Activated CD4-positive, alpha-beta memory T cell treated with anti-CD3 and anti-CD28 coated beads, Interleukin-2, amount 10 ng/mL, durations not matched to agents 7 days and 5 days (primary cell): ENCODE results near the gene TCFL5. TPM values are rescaled to one million over a fixed set of nuclear protein-coding genes. Genes with fewer than 3 reads are reported as not detected.
A peak's percentile ranks its signal among the peaks of the same experiment; 100 is the strongest.

Experiments used
- CTCF ChIA-PET: fragments of 350-600 bp; sonication (Branson Sonifier 250); formaldehyde crosslinking; loops from one replicate; lab custom pipeline; 2021; ENCODE audit warnings: antibody characterized with exemption, inconsistent platforms; lab: Charles Lee
- POLR2A ChIA-PET: fragments of 350-600 bp; sonication (Branson Sonifier 250); formaldehyde crosslinking; loops from one replicate; lab custom pipeline; 2021; ENCODE audit warnings: antibody characterized with exemption; lab: Charles Lee
- DNase-seq: peaks from one replicate; pipeline ENCODE4 v3.0.0-alpha.2; 2020
- H3K27ac Mint-ChIP-seq: one replicate; pipeline ENCODE4 v1.8.0; 2021; ENCODE audit warnings: mild to moderate bottlenecking, mixed read lengths
- H3K27me3 Mint-ChIP-seq: one replicate; pipeline ENCODE4 v1.8.0; 2021; ENCODE audit warnings: mixed read lengths
- H3K36me3 Mint-ChIP-seq: one replicate; pipeline ENCODE4 v1.8.0; 2021; ENCODE audit warnings: low read depth, mixed read lengths
- H3K4me1 Mint-ChIP-seq: one replicate; pipeline ENCODE4 v1.8.0; 2021; ENCODE audit warnings: mixed read lengths
- H3K4me3 Mint-ChIP-seq: one replicate; pipeline ENCODE4 v1.8.0; 2021; ENCODE audit warnings: mild to moderate bottlenecking, mixed read lengths
- H3K9me3 Mint-ChIP-seq: one replicate; pipeline ENCODE4 v1.8.0; 2021; ENCODE audit warnings: mixed read lengths
- total RNA-seq, 2 experiments: library from RNA; stranded (reverse); gene quantifications; one replicate each; pipeline ENCODE4 v1.2.3, GENCODE V29; 2021

TCFL5 gene
- total RNA-seq, 2 experiments from 2014 or later: 6.0 to 6.2 TPM

DNA sequence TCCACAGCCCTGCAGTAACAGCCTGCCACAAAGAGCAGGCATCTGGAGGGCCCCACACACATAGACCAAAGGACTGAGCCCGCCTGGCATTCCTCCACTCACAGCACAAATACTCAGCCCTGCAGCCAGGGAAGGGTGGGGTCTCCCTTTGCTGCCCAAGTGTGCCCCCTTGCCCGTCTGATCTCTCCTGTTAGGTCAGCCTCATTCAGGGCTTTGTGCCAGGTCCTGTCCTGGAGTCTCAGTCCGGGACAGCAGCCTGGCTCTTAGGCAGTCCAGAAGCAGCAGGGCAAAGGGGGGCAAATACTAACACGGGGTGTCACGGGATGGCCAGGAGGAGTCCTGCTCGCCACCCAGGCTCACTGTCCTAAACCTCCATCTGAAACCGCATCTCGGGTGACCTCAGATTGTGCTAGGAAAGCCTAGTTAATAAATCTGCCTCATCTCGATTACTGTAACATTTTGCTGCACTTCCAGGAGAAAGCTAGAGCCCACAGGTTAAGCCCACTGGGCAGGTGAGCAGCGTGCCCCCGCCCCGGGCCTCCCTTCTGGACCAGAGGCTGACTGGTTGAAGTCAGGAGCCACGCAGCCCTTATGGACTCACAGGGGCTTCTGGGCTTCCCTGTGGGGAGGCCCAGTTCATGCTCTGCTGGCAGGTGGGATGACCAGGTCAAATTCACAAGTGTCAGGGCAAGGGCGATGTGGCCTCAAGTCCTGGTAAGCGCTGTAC, 60.2 kb downstream of the TCFL5 start:
- POLR2A ChIA-PET: no interaction called here
- CTCF ChIA-PET: interaction anchor here (0.6 kb wide), 1 partner anchor 218 kb away, joined by 3 read pairs; no protein-coding TSS in a partner anchor

DNA sequence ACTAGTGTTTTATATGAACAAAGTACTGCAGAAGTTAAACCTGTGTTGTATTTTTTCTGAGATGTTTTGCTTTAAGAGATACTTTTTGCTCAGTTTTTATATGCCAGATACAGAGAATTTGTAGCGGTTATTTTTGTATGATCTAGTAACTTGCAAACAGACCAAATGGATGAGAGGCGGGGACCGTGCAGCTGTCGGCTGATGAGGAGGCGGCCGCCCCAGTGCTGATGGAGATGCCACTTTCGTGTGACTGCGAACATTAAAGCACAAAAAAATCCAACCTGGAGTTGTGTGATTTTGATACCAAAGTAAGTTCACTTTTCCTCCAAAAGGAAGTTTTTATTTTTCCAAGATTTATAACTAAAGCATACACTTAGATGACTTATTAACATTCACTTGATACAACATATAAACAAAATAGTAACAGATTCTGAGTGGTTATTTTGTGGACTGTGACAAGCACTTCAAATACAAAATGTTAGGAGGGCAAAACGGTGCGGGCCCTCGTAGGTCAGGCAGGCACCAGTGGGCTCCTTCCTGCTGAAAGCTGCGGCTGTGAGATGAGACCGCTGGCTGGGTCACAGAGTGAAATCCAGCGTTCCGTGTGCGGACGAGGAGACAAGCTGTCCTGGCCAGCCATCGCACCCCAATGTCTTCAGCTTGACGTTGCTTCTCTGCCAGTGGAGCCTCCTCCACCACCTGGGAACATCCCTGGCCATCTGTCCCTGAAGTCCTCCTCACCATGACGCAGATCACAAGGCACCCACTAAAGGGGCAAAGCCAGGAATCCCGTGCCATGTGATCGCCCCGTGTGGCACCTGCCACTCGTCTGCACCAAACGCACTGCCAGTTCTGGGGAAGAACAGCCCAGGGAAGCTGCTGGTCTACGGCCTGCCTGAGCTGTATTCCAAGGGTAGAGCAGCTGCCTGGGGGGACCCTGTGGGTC, 61.0 kb downstream of the TCFL5 start:
- DNase-seq: no peak
- ChIA-PET CTCF (no interaction called here), POLR2A (no interaction called here)
- H3K27me3 Mint-ChIP-seq: no peaks in the 10 kb centered on the region
- peaks cover 30% of the 10 kb centered on the region for H3K4me1 Mint-ChIP-seq
- no peak overlapping the region for H3K27ac Mint-ChIP-seq
- peaks cover 35% of the 10 kb centered on the region for H3K36me3 Mint-ChIP-seq
- no peaks in the 10 kb centered on the region for H3K9me3 Mint-ChIP-seq
- no peak overlapping the region for H3K4me3 Mint-ChIP-seq

More for the DNA sequence above, 60.2 kb downstream of the TCFL5 start:
- DNase-seq: no peak
- Mint-ChIP-seq H3K27me3 (no peaks in the 10 kb centered on the region), H3K36me3 (peaks cover 41% of the 10 kb centered on the region), H3K4me1 (peaks cover 34% of the 10 kb centered on the region), H3K4me3 (no peak overlapping the region), H3K27ac (no peak overlapping the region), H3K9me3 (no peaks in the 10 kb centered on the region)

DNA sequence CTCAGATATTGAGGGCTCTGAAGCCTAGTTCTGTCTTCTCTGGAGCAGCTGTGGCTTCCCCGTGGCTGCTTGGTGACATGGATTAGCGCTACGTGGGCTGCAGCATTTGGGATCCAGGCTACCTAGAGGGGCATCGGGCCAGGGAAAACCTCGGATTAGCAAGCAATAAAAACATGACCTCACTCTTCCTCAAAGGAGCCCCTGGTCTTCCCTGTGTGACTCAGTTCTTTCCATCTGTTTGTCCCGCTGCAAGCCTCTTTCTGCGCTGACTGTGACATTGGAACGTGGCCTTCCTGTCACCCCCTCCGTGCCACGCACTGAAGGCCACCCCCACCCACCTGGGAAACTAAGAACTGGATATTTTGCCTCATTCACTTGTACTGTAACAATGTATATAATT, 61.7 kb downstream of the TCFL5 start:
- H3K36me3 Mint-ChIP-seq: peaks cover 35% of the 10 kb centered on the region
- no peaks in the 10 kb centered on the region for H3K9me3 Mint-ChIP-seq
- CTCF ChIA-PET: no interaction called here
- no peak overlapping the region for H3K27ac Mint-ChIP-seq
- DNase-seq: no peak
- H3K4me1 Mint-ChIP-seq: peaks cover 28% of the 10 kb centered on the region
- H3K27me3 Mint-ChIP-seq: no peaks in the 10 kb centered on the region
- H3K4me3 Mint-ChIP-seq: no peak overlapping the region
- POLR2A ChIA-PET: no interaction called here

DNA sequence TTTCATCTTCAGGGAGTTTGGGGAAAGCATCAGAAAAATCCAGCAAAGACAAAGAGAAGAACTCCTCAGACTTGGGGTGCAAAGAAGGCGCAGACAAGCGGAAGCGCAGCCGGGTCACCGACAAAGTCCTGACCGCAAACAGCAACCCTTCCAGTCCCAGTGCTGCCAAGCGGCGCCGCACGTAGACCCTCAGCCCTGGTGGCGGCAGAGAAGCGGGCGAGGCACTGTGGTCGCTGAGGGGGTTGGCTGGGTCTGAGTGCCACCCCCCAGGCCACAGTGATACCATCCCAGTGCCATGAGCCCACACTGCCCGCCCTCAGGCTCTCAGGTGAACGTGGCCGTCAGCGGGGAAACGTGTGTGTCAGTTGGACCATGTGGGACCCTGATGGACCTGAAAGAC, 62.2 kb downstream of the TCFL5 start:
- Mint-ChIP-seq H3K27ac (no peak overlapping the region), H3K9me3 (no peaks in the 10 kb centered on the region), H3K4me3 (no peak overlapping the region), H3K36me3 (peaks cover 32% of the 10 kb centered on the region), H3K27me3 (no peaks in the 10 kb centered on the region), H3K4me1 (peaks cover 31% of the 10 kb centered on the region)
- CTCF ChIA-PET: no interaction called here
- POLR2A ChIA-PET: no interaction called here
- no peak for DNase-seq

DNA sequence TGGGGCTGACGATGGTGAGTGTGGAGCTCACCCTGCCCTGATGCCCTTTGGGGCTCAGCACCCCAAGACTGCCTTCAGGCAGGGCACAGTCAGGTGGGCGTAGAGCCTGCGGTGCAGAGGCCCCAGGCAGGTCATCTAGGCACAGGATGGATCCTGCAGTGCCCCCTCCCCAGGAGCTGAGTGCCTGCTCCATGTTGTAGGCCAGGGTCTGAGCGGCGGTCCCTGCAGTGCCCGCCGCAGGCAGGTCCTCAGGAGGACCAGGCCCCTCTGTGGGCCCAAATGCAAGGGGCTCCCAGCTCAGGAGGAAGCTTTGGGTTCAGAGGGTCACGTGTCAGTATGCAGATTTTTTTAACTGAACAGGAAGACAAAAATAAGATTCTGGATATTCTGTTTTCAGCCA, 62.6 kb downstream of the TCFL5 start:
- Mint-ChIP-seq H3K27me3 (no peaks in the 10 kb centered on the region), H3K27ac (no peak overlapping the region), H3K9me3 (no peaks in the 10 kb centered on the region), H3K4me1 (peaks cover 28% of the 10 kb centered on the region), H3K4me3 (no peak overlapping the region), H3K36me3 (peaks cover 32% of the 10 kb centered on the region)
- POLR2A ChIA-PET: no interaction called here
- DNase-seq: no peak
- CTCF ChIA-PET: no interaction called here

DNA sequence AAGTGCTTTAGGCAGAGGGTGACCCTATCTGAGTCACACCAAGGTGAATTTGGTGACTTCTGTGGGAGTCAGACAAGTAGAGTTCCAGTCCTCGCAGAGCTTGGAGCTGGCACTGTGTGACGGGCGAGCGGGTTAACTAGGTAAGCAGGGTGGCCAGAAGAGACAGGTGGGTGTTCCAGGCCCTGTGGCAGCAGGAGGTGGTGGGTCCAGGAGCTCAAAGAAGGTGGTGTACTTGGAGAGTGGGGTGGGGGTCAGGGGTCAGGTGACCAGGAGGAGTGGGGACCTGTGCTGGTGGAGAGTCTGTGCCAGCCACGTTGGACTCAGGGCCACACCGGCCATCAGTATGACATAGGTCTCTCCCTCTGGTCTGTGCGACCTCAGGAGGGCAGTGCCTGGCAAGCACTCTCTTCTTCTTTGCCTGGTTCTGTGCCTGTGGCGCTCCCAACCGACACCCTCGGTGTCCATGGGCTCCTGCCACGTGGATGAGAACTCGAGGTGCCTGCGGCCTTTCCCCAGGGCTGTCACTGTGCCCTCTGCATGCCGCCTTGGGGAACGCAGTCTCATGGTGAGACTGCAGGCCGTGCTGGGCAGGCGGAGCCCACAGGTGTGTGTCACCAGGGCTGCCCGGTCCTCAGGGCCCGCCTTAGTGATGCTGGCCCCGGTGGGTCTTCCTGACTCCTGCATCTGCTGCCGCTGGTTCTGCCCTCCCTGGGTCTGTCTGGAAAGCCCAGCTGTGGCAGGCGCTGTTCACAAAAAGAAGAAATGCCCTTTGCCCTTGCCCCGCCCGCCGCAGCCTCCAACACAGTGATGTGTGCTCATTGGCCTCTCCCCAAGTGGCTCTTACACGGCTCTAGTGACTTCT, 63.7 kb downstream of the TCFL5 start:
- H3K36me3 Mint-ChIP-seq: peaks cover 32% of the 10 kb centered on the region
- ChIA-PET POLR2A (no interaction called here), CTCF (no interaction called here)
- H3K27me3 Mint-ChIP-seq: no peaks in the 10 kb centered on the region
- no peaks in the 10 kb centered on the region for H3K9me3 Mint-ChIP-seq
- H3K4me1 Mint-ChIP-seq: peaks cover 32% of the 10 kb centered on the region
- DNase-seq: no peak
- peak overlapping the region; percentile 58 for H3K27ac Mint-ChIP-seq
- peak overlapping the region; percentile 78 for H3K4me3 Mint-ChIP-seq

DNA sequence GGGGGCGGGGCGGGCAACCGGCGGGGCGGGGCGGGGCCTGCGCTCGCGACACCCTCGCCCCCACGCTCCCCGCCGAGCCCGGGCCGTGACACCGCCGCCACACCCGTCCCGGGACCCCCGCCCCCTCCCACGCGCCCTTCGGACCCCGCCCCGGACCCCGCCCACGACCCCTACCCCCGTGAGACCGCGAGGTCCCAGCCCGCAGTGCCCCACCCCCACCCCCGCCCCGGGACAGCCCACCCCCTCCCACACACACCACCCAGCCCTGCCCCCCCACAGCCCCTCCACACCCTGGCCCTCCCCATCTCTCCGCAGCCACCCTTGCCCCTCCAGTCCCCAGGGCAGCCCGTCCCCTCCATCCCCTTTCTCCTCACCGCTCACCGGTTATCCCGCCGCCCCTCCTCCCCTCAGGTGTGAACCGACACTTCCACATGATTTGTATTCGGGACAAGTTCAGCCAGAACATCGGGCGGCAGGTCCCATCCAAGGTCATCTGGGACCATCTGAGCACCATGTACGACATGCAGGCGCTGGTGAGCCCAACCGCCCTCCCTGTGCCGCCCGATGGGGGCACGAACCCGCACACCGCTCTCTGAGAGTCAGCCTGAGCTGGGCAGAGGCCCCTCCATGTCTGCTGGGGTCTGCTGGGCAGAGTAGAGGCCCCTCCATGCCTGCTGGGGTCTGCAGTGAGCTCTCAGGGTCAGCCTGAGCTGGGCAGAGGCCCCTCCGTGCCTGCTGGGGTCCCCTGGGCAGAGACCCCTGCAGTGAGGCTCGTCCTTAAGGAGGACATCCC, 64.7 kb downstream of the TCFL5 start:
- Mint-ChIP-seq H3K9me3 (no peaks in the 10 kb centered on the region), H3K36me3 (peaks cover 32% of the 10 kb centered on the region), H3K27me3 (no peaks in the 10 kb centered on the region), H3K27ac (peak overlapping the region; percentile 72), H3K4me1 (peaks cover 35% of the 10 kb centered on the region), H3K4me3 (peak overlapping the region; percentile 78)
- CTCF ChIA-PET: interaction anchor here (1.0 to 3.1 kb wide), 5 partner anchors 8 to 174 kb away, joined by 3 to 10 read pairs (median 3); partner anchors contain the start of gene OGFR
- POLR2A ChIA-PET: interaction anchor here (1.0 to 4.6 kb wide), 7 partner anchors 8 to 410 kb away, joined by 3 to 33 read pairs (median 5); partner anchors contain the start of genes OGFR, RPS21 and SLCO4A1
- no peak for DNase-seq

DNA sequence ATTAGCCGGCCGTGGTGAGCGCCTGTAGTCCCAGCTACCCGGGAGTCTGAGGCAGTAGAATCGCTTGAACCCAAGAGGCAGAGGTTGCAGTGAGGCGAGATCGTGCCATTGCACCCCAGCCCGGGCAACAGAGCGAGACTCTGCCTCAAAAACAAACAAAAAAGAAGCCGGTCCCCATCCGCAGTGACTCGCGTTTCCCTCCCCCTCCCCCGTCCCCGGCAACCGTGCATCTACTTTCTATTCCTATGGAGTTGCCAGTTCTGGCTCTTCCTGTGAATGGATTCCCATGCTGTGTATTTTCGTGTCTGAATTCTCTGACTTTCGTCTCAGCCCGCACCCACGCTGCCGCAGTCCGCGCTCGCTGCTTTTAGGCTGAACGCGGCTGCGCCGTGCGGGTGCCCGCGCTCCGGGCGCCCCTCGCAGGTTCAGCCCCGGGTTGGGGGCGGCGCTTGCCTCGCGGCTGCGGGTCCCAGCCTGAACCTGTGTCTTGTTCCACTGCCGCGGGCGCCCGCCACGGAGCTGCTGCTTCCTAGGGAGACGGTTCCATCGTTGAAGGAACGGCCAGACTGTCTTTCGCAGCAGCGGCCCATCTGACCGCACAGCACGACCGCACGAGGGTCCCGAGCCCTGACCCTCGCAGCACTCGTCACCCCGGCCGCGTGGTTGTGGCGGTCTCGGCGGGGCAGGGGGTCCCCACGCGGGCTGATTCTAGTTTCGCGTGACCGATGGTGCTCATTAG, 66.4 kb downstream of the TCFL5 start:
- peaks cover 25% of the 10 kb centered on the region for H3K36me3 Mint-ChIP-seq
- DNase-seq: peak; percentile 73
- ChIA-PET CTCF (interaction anchor here (1.3 to 4.6 kb wide), 8 partner anchors 9 to 177 kb away, joined by 3 to 24 read pairs (median 5); partner anchors contain the start of genes OGFR and SLCO4A1), POLR2A (interaction anchor here (0.8 to 4.6 kb wide), 19 partner anchors 10 to 191 kb away, joined by 3 to 33 read pairs (median 4); partner anchors contain the start of genes OGFR and SLCO4A1)
- peaks cover 41% of the 10 kb centered on the region for H3K4me1 Mint-ChIP-seq
- peak overlapping the region; percentile 97 for H3K27ac Mint-ChIP-seq
- H3K4me3 Mint-ChIP-seq: peak overlapping the region; percentile 86
- H3K9me3 Mint-ChIP-seq: no peaks in the 10 kb centered on the region
- H3K27me3 Mint-ChIP-seq: peaks cover 2% of the 10 kb centered on the region

DNA sequence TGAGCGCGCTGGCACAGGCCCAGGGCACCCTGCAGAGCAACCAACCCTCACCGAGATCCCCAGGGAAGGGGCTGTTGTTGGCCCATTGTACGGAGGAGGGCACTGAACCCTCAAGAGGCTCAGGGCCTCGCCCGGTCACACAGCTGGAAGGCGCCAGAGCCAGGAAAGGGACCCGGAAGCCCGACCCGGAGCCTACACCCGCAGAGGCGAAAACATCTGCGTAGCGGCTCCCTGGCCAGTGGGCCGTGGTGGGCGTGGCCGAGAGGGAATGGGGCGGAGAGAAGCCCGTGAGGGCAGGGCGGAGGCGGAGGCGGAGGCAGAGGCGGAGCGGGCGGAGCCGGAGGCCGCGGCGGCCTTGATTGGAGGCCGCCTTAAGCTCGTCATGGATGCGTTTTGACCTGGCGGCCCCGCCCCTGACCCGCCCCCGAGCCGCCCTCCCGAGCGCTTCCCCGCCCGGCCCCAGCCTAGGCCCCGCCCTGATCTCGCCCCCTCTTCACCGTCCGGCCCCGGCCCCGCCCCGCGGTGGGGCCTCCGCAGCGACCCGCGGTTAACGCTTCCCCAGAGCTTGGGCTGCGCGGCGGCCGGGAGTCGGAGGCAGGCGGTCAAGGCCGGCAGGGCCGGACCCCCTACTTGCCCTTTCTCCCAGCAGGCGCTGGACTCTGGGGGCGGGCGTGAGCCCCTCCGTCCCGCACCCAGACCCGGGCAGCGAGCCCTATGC, 67.5 kb downstream of the TCFL5 start:
- ChIA-PET POLR2A (interaction anchor here (0.6 to 4.6 kb wide), 28 partner anchors 8 to 407 kb away, joined by 3 to 33 read pairs (median 4); partner anchors contain the start of genes OGFR, RPS21, SLCO4A1 and TCFL5), CTCF (interaction anchor here (0.6 to 4.6 kb wide), 17 partner anchors 10 to 178 kb away, joined by 3 to 24 read pairs (median 4); partner anchors contain the start of genes OGFR and SLCO4A1)
- peak overlapping the region; percentile 86 for H3K4me3 Mint-ChIP-seq
- peaks cover 39% of the 10 kb centered on the region for H3K4me1 Mint-ChIP-seq
- DNase-seq: peak; percentile 97
- H3K27ac Mint-ChIP-seq: peak overlapping the region; percentile 97
- H3K36me3 Mint-ChIP-seq: peaks cover 14% of the 10 kb centered on the region
- no peaks in the 10 kb centered on the region for H3K9me3 Mint-ChIP-seq
- peaks cover 3% of the 10 kb centered on the region for H3K27me3 Mint-ChIP-seq

DNA sequence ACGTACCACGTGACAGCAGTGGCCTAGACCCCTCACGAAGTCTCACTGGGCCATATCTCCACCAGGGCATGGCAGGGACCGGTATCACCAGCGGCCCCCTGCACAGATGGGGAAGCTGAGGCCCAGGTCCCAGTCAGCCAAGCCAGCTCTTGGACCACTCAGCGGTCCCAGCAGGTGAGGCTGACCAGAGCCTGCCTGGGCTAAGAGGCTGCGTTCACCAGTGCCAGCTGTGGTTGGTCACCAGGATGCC, 67.9 kb downstream of the TCFL5 start:
- H3K4me1 Mint-ChIP-seq: peaks cover 39% of the 10 kb centered on the region

More for the DNA sequence above, 67.9 kb downstream of the TCFL5 start:
- Mint-ChIP-seq H3K4me3 (peak overlapping the region; percentile 86), H3K27me3 (peaks cover 3% of the 10 kb centered on the region), H3K27ac (peak overlapping the region; percentile 81), H3K36me3 (peaks cover 10% of the 10 kb centered on the region), H3K9me3 (no peaks in the 10 kb centered on the region)
- no peak for DNase-seq
- POLR2A ChIA-PET: interaction anchor here (0.8 to 4.6 kb wide), 19 partner anchors 7 to 294 kb away, joined by 3 to 33 read pairs (median 4); partner anchors contain the start of genes OGFR, SLCO4A1 and TCFL5
- CTCF ChIA-PET: interaction anchor here (0.8 to 4.6 kb wide), 14 partner anchors 10 to 177 kb away, joined by 3 to 24 read pairs (median 5); partner anchors contain the start of genes OGFR and SLCO4A1
